ENCODE results near the gene GLB1L2. TPM values are rescaled to one million over a fixed set of nuclear protein-coding genes. Genes with fewer than 3 reads are reported as not detected.

Gene GLB1L2
- total RNA-seq, 4 donors from 2014 or later: 4.2 to 21.6 (median 12.4) TPM

DNA sequence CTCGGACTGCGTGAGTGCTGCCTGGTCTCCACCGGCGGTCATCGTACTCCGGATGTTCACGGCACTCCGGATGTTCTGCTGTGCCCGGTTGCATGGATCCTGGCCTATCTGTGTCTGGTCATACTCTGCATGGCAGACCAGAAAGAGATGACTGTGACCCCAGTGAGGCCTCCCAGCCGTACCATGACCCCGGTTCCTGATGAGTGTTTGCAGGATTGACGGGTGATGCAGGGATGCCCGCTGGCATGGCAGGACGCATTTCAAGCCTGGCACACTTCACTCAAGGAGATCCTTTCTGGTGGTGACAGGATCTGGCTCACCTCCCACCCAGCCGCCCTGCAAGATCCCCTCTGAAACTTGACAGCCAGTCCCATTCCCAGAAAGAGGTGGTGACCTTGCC, 6.3 kb downstream of the GLB1L2 start:
- H3K4me3 ChIP-seq: no peak overlapping the region

DNA sequence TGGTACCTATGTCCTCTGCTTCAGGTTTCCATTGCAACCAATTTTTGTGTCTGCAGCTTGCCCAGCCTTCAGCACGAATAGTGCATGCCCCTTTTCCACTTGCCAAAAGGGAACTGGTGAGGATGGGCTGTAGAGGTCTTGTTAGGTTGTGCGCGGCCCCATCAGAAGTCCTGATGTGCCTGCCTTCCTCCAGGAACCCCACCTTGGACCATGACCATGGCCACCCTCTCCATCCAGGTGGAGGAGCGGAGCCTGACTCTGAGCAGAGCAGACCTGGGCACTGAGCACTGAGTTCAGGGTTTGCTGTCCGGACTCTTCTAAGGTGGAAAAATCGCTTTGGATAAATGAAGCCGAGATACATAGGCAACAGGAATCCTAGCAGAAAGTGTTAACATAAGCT, 6.9 kb downstream of the GLB1L2 start:
- Histone ChIP-seq H3K27me3 (no peaks in the 10 kb centered on the region), H3K27ac (no peak overlapping the region), H3K4me1 (peaks cover 0 to 6% (median 0%) of the 10 kb centered on the region in 4 donors), H3K4me3 (no peak overlapping the region), H3K9me3 (no peaks in the 10 kb centered on the region), H3K36me3 (no peaks in the 10 kb centered on the region)
- TF ChIP-seq, protein P1, sequence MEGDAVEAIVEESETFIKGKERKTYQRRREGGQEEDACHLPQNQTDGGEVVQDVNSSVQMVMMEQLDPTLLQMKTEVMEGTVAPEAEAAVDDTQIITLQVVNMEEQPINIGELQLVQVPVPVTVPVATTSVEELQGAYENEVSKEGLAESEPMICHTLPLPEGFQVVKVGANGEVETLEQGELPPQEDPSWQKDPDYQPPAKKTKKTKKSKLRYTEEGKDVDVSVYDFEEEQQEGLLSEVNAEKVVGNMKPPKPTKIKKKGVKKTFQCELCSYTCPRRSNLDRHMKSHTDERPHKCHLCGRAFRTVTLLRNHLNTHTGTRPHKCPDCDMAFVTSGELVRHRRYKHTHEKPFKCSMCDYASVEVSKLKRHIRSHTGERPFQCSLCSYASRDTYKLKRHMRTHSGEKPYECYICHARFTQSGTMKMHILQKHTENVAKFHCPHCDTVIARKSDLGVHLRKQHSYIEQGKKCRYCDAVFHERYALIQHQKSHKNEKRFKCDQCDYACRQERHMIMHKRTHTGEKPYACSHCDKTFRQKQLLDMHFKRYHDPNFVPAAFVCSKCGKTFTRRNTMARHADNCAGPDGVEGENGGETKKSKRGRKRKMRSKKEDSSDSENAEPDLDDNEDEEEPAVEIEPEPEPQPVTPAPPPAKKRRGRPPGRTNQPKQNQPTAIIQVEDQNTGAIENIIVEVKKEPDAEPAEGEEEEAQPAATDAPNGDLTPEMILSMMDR (IDR thresholded peaks at IDR 0.05): no peak
- TF ChIP-seq POLR2A (IDR thresholded peaks at IDR 0.05): no peak
- no peak for DNase-seq

More for the DNA sequence above, 6.3 kb downstream of the GLB1L2 start:
- Histone ChIP-seq H3K4me1 (peaks cover 0 to 6% (median 0%) of the 10 kb centered on the region in 4 donors), H3K27me3 (no peaks in the 10 kb centered on the region), H3K9me3 (no peaks in the 10 kb centered on the region), H3K27ac (no peak overlapping the region), H3K36me3 (no peaks in the 10 kb centered on the region)
- TF ChIP-seq POLR2A (IDR thresholded peaks at IDR 0.05): no peak
- TF ChIP-seq, protein P1 (IDR thresholded peaks at IDR 0.05): no peak
- DNase-seq: no peak

DNA sequence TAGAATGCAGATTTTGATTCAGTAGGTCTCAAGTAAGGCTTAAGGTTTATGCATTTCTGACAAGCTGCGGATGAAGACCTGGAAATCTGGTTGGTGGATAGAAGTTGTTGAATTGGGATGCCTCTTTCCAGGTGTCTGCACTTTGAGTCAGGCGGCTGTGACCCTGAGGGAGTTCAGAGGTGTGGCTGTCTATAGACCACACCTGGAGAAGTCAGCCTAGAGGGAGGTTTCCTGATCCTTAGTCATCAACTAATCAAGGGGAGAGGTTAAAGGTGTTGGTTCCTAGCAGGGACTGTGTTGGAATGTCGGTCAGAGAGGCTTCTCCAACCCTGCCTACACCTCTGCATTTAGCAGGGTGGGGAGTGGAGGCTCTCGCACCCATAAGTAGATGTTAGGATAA, 8.0 kb downstream of the GLB1L2 start:
- no peak for TF ChIP-seq POLR2A (IDR thresholded peaks at IDR 0.05)
- TF ChIP-seq, protein P1 (IDR thresholded peaks at IDR 0.05): no peak
- Histone ChIP-seq H3K4me1 (peaks cover 0 to 6% (median 0%) of the 10 kb centered on the region in 4 donors), H3K9me3 (no peaks in the 10 kb centered on the region), H3K4me3 (no peak overlapping the region), H3K27ac (peak overlapping the region in 2 of 4 donors; percentile 15 to 44), H3K36me3 (no peaks in the 10 kb centered on the region), H3K27me3 (no peaks in the 10 kb centered on the region)
- peak in 1 of 3 donors; percentile 82 for DNase-seq

DNA sequence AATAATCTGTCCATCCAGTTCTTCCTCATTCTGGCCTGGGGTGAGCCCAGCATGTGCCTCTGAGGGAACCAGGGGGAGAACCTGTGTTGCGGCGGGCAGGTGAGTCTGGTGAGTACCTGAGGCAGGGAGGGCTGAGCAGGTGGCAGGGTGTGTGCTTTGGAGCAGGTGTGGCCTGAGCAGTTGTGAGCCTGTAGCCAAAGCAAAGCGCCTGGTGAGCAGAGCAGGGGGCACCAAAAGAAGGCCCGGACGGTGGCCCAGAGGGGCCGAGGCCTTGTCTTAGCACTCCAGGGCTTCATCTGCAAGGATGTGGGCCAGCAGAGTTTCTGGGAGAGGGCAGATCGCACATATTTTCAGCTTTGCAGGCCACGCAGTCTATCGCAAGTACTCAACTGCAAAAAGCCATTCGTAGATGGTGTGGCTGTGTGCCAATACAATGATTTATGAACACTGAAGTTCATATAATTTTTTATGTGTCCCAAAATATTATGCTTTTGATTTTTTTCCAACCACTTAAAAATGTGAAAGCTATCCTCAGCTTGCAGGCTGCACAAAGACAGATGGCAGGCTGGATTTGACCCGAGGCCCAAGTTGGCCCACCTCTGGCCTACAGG, 8.7 kb downstream of the GLB1L2 start:
- no peak overlapping the region for H3K4me3 ChIP-seq
- H3K9me3 ChIP-seq: no peaks in the 10 kb centered on the region
- no peaks in the 10 kb centered on the region for H3K27me3 ChIP-seq
- H3K36me3 ChIP-seq: no peaks in the 10 kb centered on the region
- H3K27ac ChIP-seq: peak overlapping the region in 2 of 4 donors; percentile 15 to 44
- no peak for DNase-seq
- no peak for TF ChIP-seq POLR2A (IDR thresholded peaks at IDR 0.05)
- TF ChIP-seq, protein P1 (IDR thresholded peaks at IDR 0.05): no peak
- peaks cover 0 to 6% (median 0%) of the 10 kb centered on the region in 4 donors for H3K4me1 ChIP-seq

DNA sequence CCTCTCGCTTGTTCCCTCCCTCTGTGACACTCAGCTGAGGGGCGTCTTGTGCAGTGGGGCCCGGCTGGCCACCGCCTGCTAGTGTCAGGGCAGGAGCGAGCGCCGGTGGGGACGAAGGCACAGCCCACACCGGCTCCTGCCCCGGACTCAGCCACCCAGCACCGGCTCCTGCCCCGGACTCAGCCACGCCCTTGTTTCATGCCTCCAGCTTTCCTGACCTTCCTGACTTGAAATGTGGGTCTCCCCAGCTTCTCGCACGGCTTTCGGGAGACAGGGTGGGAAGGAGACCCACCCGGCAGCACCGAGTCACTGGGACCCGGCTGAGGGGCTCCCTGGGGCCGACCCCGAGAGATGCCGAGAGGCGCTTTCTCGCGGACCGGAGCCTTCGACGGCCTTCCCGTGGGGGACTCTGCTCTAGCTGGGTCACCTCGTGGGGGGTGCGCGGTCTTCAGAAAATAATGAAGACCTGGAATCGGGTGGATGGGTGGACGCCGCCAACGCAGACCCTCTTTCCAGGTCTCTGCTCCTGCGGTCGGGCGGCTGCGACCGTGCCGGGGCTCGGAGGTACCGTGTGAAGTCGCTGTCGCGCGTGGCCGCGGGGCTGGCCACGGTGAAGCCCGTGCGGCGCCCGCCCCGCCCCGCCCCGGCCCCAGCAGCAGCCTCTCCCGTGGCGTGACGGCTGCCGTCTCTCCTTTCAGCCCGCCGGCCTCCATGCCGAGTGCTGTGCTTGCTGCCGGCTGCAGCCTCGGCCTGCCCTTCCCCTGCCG, 10.2 kb downstream of the GLB1L2 start:
- Histone ChIP-seq H3K9me3 (no peaks in the 10 kb centered on the region), H3K27ac (no peak overlapping the region), H3K4me1 (peaks cover 0 to 6% (median 0%) of the 10 kb centered on the region in 4 donors), H3K27me3 (no peaks in the 10 kb centered on the region), H3K36me3 (no peaks in the 10 kb centered on the region), H3K4me3 (no peak overlapping the region)
- no peak for TF ChIP-seq POLR2A (IDR thresholded peaks at IDR 0.05)
- TF ChIP-seq, protein P1 (IDR thresholded peaks at IDR 0.05): no peak
- DNase-seq: no peak

Data from Peyer's patch (tissue), 4 donors.